IPS-NIHi11 (cell line): ENCODE results near the gene GRID2.
A peak's percentile ranks its signal among the peaks of the same experiment; 100 is the strongest.
"Not testable (repeated sequence)": the region's sequence is repeated elsewhere in the genome, so short reads cannot be mapped to it uniquely, and the experiment has no call there.

Experiments used
- DNase-seq: peaks from one replicate; pipeline ENCODE4 v3.0.0; 2012; ENCODE audit warnings: mixed read lengths, low spot score

GRID2 gene

GRCh38 chr4:92305148-92305877, 1.5 kb downstream of the GRID2 start:
- DNase-seq = peak; percentile 88

- peak; percentile 4 for DNase-seq
Measured at GRCh38 chr4:92305878-92306520, 2.2 kb downstream of the GRID2 start.

GRCh38 chr4:92307181-92307580, 3.4 kb downstream of the GRID2 start:
- DNase-seq = no peak

GRCh38 chr4:92307866-92308265, 4.1 kb downstream of the GRID2 start:
- DNase-seq = no peak

GRCh38 chr4:92317047-92317446, 13.3 kb downstream of the GRID2 start:
- DNase-seq = no peak

GRCh38 chr4:92328095-92328494, 24.3 kb downstream of the GRID2 start:
- no peak for DNase-seq

GRCh38 chr4:92333016-92333415, 29.2 kb downstream of the GRID2 start:
- no peak for DNase-seq

- no peak for DNase-seq
Measured at GRCh38 chr4:92334716-92335350, 31.1 kb downstream of the GRID2 start.

GRCh38 chr4:92339676-92340075, 35.9 kb downstream of the GRID2 start:
- no peak for DNase-seq

- no peak for DNase-seq
Measured at GRCh38 chr4:92344216-92344615, 40.5 kb downstream of the GRID2 start.

GRCh38 chr4:92346289-92346688, 42.5 kb downstream of the GRID2 start:
- no peak for DNase-seq

GRCh38 chr4:92357966-92358365, 54.2 kb downstream of the GRID2 start:
- DNase-seq = no peak

GRCh38 chr4:92359491-92359890, 55.7 kb downstream of the GRID2 start:
- peak; percentile 16 for DNase-seq

GRCh38 chr4:92362028-92362427, 58.3 kb downstream of the GRID2 start:
- DNase-seq = no peak

GRCh38 chr4:92368653-92369052, 64.9 kb downstream of the GRID2 start:
- no peak for DNase-seq

- DNase-seq = no peak
Measured at GRCh38 chr4:92381616-92382015, 77.8 kb downstream of the GRID2 start.

- DNase-seq = no peak
Measured at GRCh38 chr4:92382128-92382527, 78.4 kb downstream of the GRID2 start.

- peak; percentile 57 for DNase-seq
Measured at GRCh38 chr4:92387459-92388069, 83.8 kb downstream of the GRID2 start.

- DNase-seq = no peak
Measured at GRCh38 chr4:92399032-92399431, 95.3 kb downstream of the GRID2 start.

- not testable (repeated sequence) for DNase-seq
Measured at GRCh38 chr4:92403525-92403924, 99.8 kb downstream of the GRID2 start.

- no peak for DNase-seq
Measured at GRCh38 chr4:92406488-92406887, 102.7 kb downstream of the GRID2 start.

GRCh38 chr4:92421920-92422319, 118.2 kb downstream of the GRID2 start:
- no peak for DNase-seq

GRCh38 chr4:92433272-92433758, 129.5 kb downstream of the GRID2 start:
- DNase-seq = peak; percentile 14
